ENCODE measurements around the gene COX6A1. TPM values are rescaled to one million over a fixed set of nuclear protein-coding genes. Genes with fewer than 3 reads are reported as not detected.
"Not testable (repeated sequence)": the region's sequence is repeated elsewhere in the genome, so short reads cannot be mapped to it uniquely, and the experiment has no call there.

COX6A1 gene
- total RNA-seq, 1 experiment from 2014 or later: 430 TPM

DNA sequence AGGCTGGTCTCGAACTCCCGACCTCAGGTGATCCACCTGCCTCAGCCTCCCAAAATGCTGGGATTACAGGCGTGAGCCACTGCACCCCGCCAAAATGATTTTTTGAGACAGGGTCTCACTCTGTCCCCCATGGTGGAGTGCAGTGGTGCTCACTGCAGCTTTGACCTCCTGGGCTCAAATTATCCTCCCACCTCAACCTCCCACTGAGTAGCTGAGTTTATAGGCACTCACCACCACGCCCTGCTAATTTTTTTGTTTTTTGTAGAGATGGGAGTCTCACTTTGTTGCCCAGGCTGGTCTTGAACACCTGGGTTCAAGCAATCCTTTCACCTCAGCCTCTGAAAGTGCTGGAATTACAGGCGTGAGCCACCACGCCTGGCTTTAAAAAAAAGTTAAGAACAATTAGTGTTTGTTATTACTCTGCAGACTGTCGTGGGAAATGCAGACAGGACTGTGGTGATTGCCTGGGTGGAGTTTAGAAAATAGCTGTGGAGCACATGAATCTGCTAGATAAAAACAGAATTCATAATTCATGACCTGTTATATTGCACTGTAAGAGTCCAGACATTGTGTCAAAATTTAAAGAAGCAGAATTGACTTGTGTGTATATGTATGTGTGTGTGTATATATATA, 9.2 kb upstream of the COX6A1 start:
- DNase-seq (ENCODE audit: low read depth): no peak

DNA sequence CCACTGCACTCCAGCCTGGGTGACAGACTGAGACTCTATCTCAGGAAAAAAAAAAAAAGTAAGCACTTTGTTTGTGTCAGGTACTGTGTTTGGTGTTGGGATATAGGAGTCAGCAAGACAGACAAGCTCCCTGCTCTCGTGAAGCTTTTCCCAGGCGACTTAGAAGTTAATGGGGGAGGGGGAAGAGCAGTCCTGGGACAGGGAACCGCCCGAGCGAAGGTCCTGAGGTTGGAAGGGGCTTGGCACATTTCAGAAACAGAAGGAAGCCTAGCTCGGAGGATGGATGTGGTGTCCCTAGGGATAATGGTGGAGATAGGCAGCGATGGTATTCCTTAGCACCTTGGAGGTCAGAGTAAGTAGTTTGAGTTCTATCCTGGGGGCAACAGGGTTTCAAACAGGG, 8.5 kb upstream of the COX6A1 start:
- no peak for DNase-seq (ENCODE audit: low read depth)

DNA sequence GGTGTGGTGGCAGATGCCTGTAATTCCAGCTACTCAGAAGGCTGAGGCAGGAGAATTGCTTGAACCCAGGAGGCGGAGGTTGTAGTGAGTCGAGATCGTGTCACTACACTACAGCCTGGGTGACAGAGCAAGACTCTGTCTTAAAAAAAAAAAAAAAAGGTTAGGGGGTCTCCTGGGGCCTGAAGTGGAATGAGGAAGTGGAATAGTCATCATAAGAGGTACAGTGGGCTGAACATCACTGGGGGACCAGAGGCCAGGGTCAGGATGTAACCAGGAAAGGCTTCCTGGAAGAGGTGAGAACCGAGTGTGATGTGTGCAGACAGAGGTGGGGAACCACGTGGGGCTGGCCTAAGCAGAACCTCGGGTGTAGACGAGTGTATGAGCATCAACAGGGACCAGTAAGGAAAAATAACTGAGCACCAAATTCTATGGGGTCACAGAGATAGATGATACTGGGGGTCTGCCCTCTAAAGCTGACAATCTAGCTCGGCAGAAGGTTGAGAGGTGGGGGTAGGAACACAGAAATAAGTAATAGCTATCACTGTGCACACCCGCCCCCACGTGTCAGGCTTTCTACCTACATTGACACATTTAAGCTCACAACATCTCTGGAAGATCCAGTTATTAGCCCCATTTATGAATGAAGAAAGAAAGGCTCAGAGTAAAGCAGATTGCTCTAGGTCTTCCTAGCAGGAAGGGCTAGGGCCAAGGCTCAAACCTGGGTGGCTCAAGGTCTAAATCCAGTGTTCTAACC, 5.0 kb upstream of the COX6A1 start:
- no peak for DNase-seq (ENCODE audit: low read depth)

DNA sequence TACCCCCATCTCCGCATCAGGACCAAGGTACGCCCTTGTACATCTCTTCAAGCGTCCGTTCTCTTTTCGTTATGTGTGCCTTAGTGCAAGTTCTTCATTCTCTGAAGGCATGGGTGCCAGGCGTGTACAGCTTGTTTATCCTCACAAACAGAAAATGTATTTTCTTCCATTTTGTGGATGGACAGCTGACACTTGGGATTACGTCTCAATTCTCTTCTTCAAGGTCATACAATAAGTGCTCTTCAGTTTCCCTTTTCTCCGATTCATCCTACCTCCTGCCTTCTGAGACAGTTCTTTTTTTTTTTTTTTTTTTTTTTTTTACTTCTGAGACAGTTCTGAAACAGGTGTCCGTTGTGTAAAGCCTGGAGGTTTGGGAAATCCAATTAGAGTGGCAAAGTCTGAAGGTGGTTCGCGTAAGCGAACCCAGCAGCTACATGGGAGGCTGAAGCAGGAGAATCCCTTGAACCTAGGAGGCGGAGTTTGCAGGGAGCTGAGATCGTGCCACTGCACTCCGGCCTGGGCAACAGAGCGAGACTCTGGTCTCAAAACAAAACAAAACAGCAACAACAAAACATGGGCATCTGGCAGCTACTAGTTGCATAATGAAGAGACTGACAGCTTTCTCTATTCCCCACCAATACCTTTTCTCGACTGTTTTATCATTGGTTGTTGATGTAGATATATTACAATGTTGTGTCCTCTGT, 734 bp downstream of the COX6A1 start:
- DNase-seq (ENCODE audit: low read depth): no peak

- peak; percentile 63 for DNase-seq (ENCODE audit: low read depth)
These were observed 1.8 kb downstream of the COX6A1 start for GRCh38 chr12:120439646-120440247.

DNA sequence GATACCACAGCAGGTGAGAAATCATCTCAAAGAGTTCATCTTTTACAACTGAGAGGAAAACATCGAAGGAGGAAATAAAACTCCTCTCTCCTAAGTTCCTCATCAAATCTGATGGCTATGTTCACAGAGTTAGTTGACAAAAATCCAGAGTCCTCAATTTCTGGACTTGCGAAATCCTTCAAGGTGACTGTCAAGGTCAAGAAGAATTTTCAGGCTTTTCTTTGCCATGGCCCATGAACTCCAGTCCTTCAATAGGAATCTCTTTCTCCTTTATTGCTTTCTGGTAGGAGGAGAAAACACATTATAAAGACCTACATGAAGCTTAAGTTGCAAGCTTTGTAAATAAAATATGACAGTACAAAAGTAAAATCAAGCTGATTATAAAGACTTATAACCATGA, 6.8 kb downstream of the COX6A1 start:
- DNase-seq (ENCODE audit: low read depth): no peak

- peak; percentile 69 for DNase-seq (ENCODE audit: low read depth)
These were observed 8.3 kb downstream of the COX6A1 start, which contains the start of the genes GATC and TRIAP1 for GRCh38 chr12:120445911-120446843. GATC (plus strand) TSS chr12:120446444; CDS start chr12:120446481, 37 bp downstream. TRIAP1 (minus strand) TSS chr12:120446384; CDS start chr12:120446372, 12 bp downstream.

DNA sequence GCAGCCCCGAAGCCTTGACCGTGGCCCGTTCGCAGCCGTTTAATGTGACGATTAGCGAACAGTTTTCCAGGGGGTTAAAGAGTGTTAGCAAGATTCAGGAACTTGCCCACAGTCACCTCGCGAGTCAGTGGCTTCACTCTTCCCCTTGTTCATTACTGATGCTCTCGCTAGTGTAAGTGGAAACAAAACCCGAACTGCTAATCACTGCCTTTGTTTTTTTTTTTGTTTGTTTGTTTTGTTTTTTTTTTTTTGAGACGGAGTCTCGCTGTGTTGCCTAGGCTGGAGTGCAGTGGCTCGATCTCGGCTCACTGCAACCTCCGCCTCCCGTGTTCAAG, 8.9 kb downstream of the COX6A1 start:
- DNase-seq (ENCODE audit: low read depth): not testable (repeated sequence)

DNA sequence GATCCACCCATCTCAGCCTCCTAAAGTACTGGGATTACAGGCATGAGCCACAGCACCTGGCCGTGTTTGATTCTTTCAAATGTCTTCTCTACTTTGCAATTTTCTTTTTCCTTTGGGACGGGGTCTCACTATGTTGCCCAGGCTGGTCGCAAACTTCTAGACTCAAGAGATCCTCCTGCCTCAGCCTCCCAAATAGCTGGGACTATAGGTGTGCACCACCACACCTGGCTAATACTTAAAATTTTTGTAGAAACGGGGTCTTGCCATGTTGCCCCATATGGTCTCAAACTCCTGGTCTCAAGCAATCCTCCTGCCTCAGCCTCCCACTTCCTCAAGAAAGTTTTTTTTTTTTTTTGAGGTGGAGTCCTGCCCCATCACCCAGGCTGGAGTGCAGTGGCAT, 10.1 kb downstream of the COX6A1 start:
- no peak for DNase-seq (ENCODE audit: low read depth)

DNA sequence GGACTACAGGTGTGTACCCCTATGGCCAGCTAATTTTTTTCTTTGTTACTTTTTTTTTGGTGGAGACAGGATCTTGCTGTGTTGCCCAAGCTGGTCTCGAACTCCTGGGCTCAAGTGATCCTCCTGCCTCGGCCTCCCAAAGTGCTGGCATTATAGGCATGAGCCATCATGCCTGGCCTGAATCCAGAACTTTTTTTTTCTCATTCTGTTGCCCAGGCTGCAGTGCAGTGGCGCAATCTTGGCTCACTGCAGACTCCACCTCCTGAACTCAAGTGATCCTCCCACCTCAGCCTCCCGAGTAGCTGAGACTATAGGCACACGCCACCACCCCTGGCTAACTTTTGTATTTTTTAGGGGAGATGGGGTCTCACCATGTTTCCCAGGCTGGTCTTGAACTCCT, 14.6 kb downstream of the COX6A1 start:
- DNase-seq (ENCODE audit: low read depth): not testable (repeated sequence)

GRCh38 chr12:120453060-120453750, 15.3 kb downstream of the COX6A1 start:
- no peak for DNase-seq (ENCODE audit: low read depth)

- DNase-seq (ENCODE audit: low read depth): peak; percentile 35
These were observed 16.1 kb downstream of the COX6A1 start for GRCh38 chr12:120453977-120454376.

DNA sequence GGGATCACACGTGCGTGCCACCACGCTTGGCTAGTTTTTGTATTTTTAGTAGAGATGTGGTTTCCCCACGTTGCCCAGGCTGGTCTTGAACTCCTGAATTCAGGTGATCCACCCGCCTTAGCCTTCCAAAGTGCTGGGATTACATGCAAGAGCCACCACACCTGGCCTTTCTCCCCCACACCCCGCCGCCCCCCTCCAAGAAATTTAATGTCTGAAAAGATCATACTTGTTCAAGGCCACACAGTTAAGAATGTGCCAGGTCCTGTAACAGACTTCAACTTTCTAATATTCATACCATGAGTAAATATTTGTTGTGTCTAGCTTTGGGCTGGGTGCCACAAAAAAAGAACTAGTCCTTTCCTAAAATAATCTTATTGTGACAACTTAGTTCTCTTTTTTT, 17.4 kb downstream of the COX6A1 start:
- DNase-seq (ENCODE audit: low read depth): no peak

DNA sequence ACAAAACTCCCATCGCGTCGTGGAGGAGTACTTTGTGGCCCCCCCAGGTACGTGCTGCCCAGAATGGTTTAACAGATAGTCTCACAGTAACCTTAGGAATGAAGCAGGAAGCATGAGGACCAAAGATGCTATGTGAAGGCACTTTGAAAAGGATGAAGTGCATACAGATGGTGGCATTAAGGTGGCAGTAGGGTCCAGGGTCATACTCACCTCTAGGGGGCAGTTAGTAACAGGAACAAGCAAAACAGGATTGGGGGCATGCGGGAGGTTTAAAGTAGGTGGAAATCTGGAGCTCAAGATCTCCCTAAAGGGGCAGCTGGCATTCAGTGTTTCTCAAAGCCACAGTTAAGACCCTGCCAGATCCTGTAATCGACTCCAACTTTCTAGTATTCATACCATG, 19.2 kb downstream of the COX6A1 start:
- no peak for DNase-seq (ENCODE audit: low read depth)

DNA sequence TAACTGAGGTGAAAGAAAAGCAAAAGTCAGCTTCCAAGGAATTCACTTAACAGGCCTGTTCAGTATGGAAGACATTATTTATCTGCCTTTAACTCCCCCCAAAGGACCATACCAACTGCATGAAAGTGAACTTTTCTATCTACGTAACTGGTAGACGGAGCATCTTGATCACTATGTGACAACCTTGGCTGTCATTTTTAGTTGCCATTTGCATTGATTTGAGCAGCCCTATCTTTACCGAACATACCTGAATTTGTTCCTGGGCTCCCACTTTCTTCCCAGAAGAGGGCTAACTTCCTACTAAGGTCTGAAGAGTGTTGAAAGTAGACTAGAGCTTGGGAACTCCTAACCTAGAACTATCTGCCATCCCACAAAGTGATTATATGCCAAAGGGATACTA, 22.2 kb downstream of the COX6A1 start:
- no peak for DNase-seq (ENCODE audit: low read depth)

DNA sequence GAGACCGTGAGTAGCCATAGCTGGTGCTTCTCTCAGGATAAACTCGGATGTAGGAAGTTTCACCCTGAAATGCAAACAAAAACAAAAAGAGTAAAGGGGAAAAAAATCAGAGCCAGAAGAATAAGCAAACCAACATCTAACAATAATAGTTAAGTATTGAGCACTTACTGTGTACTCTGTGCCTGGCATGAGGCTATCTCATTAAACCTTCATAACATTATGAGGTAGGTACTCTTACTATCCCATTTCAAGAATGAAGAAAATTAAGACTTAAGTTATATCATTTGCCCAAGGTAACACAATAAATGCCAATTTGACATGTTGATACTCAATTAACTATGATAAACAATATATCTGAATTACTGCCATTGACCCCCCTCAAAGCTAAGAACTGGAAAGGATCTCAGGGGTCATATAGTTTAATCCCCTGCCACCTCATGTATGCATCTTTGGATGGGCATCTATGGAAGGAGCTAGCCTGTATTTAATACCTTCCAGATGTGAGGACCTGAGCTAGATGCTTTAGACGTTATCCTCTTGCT, 24.3 kb downstream of the COX6A1 start:
- DNase-seq (ENCODE audit: low read depth): no peak

DNA sequence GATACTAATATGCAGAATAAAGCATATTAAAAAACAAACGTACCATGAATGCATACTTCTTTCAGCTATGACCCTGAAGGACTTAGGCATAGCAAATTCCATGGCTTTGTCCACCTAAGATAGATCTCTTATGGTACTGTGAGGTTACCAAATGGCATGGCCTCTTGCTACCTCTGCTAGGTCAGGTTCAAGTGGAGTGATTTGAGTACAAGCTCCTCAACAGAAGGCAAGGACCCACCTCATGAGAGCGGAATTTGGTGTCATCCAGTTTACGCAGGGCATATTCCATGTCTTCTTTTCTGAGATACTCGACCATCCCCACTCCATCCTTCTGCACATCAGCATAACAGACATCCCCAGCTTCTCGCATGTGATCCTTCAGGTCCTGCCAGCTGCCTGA, 25.8 kb downstream of the COX6A1 start:
- no peak for DNase-seq (ENCODE audit: low read depth)

DNA sequence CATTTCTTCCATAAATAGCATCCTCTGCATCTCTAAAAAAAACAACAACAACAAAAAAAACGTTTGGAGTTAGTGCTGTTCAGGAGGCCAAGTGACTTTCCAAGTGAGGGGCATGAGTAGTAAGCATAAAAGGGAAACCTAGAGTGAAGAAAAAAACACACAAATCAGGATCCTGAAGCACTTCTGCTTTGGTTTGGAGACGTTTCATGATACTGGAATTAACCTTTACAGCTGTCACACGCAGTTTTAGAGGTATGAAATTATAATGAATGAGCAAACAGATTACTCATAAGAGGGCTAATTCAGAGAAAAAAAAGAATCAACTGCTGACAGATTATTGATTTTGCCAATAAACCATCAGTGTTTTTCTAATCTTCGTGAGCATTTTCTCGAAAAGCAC, 27.8 kb downstream of the COX6A1 start:
- DNase-seq (ENCODE audit: low read depth): no peak

DNA sequence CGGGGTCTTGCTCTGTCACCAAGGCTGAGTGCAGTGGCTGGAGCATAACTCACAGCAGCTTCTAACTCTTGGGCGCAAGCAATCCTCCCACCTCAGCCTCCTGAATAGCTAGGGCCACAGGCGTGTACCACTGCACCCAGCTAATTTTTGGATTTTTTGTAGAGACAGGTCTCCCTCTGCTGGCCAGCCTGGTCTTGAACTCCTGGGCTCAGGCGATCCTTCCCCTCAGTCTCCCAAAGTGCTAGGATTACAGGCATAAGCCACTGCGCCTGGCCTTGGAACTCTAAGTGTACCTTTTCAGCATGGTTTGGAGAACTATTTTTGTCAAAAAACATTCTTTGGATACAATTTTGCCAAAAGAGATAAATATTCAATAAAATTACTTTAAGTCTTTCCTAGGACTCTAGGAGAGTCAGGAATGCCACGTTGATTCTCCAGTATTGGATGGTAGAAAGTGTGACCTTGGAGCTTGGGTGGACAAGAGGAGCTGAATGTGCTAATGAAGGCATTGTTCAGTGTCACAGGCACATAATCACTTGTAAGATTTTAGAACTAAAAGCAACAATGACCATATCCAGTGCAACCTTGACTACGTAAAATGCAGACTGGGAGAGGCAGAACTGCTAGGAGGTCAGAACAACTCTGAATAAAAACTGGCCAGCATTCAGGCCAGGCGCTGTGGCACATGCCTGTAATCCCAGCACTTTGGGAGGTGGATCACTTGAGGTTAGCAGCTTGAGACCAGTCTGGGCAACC, 28.8 kb downstream of the COX6A1 start:
- DNase-seq (ENCODE audit: low read depth): peak; percentile 36

GRCh38 chr12:120467439-120467838, 29.5 kb downstream of the COX6A1 start:
- no peak for DNase-seq (ENCODE audit: low read depth)
